Measurements from ENCODE around the gene LPP.

Gene LPP

GRCh38 chr3:188496390-188496789, 342.4 kb downstream of the LPP start:
- no peak for DNase-seq

- DNase-seq = no peak
Measured at GRCh38 chr3:188497021-188497420, 343.1 kb downstream of the LPP start.

- no peak for DNase-seq
Measured at GRCh38 chr3:188503647-188504046, 349.7 kb downstream of the LPP start.

DNA sequence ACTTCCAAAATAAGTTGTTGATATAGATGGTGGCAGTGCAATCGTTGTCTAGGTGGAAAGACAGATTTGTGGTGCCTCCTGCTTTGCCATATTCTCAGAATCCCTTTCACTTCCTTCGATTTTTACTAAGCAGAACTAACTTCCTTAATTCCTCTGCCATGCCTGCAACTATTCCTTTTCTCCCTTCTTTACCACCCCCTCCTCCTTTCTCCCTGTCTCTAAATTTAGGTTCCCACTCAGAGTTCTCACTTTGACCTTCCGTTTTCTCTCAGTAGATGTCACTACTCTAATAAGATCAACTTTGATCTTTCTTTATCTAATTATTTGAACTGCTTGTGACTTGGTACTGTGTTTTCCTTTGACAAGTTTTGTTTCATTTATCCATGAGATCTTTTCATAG, 351.2 kb downstream of the LPP start:
- no peak for DNase-seq

- DNase-seq = no peak
Measured at GRCh38 chr3:188505911-188506310, 352.0 kb downstream of the LPP start.

DNA sequence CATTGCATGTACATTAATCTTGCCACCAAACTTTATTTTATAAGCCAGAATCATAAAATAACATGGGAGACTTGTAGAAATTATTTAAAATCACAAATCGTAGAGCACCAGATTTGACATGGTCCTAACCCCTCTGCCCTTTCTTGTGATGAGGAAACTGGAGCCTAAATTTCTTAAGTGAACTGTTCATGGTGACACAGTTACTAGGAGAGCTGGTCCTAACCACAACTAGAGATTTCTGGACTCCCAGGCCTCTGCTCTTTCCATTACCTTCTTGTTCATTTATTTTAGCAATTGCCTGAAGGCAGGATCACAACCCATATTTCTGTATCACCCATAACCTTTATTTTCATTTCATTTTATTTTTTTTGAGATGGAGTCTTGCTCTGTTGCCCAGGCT, 352.5 kb downstream of the LPP start:
- no peak for DNase-seq

- DNase-seq = no peak
Measured at GRCh38 chr3:188507244-188507720, 353.3 kb downstream of the LPP start.

GRCh38 chr3:188508454-188508853, 354.5 kb downstream of the LPP start:
- DNase-seq = no peak

- no peak for DNase-seq
Measured at GRCh38 chr3:188509316-188509715, 355.4 kb downstream of the LPP start.

DNA sequence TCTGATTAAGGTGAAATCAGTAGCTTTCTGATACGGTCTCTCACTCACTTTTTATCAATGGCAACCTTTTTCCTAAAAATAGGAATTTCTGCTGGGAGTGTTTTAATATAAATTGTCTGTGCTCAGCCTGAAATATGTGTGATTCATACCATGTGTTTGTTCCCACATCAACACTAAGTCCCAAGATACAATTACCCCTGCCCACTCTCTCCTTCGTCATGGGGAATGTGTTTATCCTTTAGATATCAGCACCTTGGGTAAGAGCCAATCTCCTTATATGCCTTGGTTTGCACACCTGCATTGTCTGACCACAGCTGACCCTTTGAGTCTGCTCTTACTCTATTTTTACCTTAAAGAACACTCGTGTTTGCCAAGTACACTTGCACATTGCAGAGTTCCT, 356.4 kb downstream of the LPP start:
- DNase-seq = no peak

GRCh38 chr3:188513662-188514328, 359.8 kb downstream of the LPP start:
- no peak for DNase-seq

DNA sequence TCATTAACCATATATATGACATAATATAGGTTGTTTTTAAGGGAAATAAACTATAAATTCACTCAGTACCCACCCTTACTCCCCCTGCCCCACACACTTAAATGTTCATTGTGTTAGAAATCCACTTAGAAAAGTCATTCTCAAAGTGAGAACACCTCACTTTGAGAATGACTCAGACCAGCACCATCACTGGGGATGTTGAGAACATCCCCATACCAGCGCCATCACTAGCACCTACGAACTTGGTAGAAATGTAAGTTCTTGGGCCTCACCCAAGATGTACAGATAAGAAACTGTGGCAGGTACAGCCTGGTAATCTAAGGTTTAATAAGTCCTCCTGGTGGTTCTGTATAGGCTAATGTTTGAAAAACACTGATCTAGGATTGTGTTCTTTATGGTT, 362.6 kb downstream of the LPP start:
- DNase-seq = peak in 1 of 2 donors; percentile 6

DNA sequence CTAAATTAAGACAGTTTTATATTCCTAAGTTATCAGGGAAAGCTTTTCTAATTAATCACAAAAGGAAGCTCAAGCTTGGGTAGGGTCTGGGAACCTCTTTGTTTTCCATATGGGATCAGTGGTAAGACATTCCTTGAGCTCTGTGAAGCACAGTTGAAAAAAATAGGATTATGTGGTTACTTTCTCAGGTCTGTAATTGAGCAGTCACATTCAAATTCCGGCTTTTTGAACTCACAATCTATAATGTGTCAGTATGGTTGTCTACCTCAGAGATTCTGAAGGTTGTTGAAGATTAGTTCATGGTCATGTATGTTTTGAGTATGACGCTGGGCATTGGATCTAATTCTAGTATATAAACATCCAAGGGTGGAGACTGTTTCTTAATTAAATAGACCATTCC, 364.5 kb downstream of the LPP start:
- no peak for DNase-seq

DNA sequence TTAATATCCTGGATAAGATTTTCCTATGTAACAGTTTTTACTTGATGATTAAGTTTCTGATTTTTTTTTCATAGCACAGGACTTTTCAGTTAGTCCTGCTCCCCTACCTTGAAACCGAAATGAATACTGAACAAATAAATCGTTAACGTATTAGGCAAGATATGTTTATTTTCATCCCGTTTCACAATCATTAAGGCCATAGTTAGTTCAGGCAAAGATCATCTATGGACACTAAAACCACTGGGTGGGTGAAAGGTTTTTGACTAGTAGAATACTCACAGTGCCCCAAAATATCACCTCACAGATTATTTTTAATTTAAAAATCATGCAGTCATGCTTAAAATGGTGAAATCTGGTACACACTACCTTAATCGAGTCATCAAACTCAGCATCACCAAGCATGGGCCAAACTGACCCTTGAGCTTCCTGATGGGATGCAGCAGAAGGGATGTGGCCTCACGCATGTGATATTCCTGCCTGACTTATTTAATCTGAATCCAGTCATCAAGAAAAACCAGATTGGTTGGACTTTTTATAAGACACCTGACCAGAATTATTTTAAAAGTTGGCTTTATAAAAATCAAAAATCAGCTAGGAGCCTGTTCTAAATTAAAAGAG, 365.0 kb downstream of the LPP start:
- no peak for DNase-seq

GRCh38 chr3:188520466-188520865, 366.5 kb downstream of the LPP start:
- no peak for DNase-seq

- no peak for DNase-seq
Measured at GRCh38 chr3:188522115-188522514, 368.2 kb downstream of the LPP start.

- no peak for DNase-seq
Measured at GRCh38 chr3:188523291-188523690, 369.3 kb downstream of the LPP start.

- DNase-seq = no peak
Measured at GRCh38 chr3:188524052-188524451, 370.1 kb downstream of the LPP start.

- DNase-seq = no peak
Measured at GRCh38 chr3:188526057-188526456, 372.1 kb downstream of the LPP start.

- no peak for DNase-seq
Measured at GRCh38 chr3:188527389-188527788, 373.4 kb downstream of the LPP start.

DNA sequence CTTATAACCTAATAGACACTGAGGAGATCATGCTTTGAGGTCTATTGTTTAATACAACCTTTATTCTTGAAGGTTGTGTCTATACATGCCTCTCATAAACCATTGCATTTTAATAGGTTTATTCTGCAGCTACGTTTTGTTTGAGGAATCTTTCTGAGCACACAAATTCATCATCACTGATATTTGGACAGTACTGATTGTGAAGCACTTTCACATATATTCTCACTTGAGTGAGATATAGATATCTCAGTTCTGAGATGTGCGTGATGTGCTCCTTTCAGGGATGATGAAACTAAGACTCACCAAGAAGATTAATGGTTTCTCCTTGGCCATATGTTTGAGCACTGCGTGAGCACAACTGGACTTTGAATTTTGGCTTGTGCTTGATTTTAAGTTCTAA, 374.4 kb downstream of the LPP start:
- DNase-seq = no peak

GRCh38 chr3:188529228-188529627, 375.3 kb downstream of the LPP start:
- no peak for DNase-seq

- DNase-seq = no peak
Measured at GRCh38 chr3:188530226-188530625, 376.3 kb downstream of the LPP start.

DNA sequence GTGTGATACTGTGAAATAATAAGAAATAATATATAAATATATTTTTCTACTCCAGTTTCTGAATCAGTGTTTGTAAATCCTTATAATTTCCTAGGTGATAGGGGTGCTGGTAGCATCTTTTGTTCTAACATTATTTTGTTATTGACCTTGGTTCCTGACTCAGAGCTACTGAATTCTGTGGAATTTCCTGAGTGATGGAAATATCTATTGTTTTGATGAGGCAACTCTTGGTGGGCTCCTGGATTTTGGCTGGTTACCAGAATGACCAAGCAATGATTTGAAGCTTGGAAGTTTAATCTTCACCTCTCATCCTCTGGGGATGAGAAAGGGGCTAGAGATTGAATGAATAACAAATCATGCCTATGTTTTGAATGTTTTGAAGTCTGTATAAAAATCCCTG, 377.3 kb downstream of the LPP start:
- DNase-seq = no peak

DNA sequence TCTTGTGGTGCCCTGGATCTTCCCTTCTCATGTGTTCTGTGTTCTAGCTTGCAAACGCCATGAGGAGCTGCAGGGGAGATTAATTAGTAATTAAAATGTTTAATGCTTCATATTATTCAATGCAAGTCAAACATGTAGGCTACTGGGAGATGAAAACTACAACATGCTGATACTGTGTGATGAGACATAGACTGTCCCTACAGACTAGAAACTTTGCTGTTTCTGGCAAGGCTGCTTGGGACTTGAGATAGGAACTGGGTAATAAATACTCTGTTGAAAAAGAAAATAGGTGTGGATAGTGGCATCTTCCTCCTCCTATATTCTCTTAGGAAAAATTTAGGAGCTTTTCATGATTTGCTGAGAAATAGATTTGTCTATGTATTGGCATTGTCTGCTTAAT, 379.2 kb downstream of the LPP start:
- no peak for DNase-seq

Measured in stimulated activated CD4-positive, alpha-beta T cell treated with anti-CD3 and anti-CD28 coated beads, Interleukin-2, amount 100 ng/mL, for 48 hours (primary cell).